ENCODE data around the gene RPN2.

DNA sequence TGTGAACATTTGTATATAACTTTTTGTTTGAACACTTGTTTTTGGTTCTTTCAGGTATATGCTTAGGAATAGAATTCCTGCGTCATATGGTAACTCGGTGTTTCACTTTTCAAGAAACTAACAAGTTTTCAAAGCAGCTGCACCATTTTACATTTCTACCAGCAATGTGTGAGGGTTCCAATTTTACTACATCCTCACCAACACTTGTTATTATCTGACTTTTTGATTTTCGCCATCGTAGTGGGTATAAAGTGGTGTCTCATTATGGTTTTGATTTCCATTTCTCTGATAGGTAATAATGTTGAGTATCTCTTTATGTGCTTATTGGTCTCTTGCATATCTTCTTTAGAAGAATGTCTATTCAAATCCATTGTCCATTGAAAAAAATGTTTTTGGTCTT is 39.8 kb downstream of the RPN2 start:
- TF ChIP-seq CTCF (IDR thresholded peaks at IDR 0.05) (no peak), POLR2A (IDR thresholded peaks at IDR 0.05) (no peak)

Data from Peyer's patch (tissue), 4 donors.